Keratinocyte (primary cell): ENCODE results near the gene MICALL2.

Experiments used
- EZH2 ChIP-seq: IDR thresholded peaks from one replicate; pipeline ENCODE4 v1.6.1; 2012; ENCODE audit warnings: inconsistent platforms, mild to moderate bottlenecking, low read length, moderate library complexity
- TF ChIP-seq, protein P1 (sequence below), 3 experiments: IDR thresholded peaks in 1 of 3; conservative IDR thresholded peaks in 1 of 3; optimal IDR thresholded peaks in 1 of 3; 2 replicates in 2 of 3; 3 replicates in 1 of 3; pipeline versions ENCODE3 to v1.5.1; 2011; ENCODE audit warnings: low read length in 3 of 3, mild to moderate bottlenecking in 3 of 3, moderate library complexity in 2 of 3, control low read depth in 1 of 3, inconsistent platforms in 1 of 3; ENCODE audit not compliant: insufficient read depth in 2 of 3; ENCODE audit errors: extremely low read depth in 1 of 3

- TF ChIP-seq, protein P1, sequence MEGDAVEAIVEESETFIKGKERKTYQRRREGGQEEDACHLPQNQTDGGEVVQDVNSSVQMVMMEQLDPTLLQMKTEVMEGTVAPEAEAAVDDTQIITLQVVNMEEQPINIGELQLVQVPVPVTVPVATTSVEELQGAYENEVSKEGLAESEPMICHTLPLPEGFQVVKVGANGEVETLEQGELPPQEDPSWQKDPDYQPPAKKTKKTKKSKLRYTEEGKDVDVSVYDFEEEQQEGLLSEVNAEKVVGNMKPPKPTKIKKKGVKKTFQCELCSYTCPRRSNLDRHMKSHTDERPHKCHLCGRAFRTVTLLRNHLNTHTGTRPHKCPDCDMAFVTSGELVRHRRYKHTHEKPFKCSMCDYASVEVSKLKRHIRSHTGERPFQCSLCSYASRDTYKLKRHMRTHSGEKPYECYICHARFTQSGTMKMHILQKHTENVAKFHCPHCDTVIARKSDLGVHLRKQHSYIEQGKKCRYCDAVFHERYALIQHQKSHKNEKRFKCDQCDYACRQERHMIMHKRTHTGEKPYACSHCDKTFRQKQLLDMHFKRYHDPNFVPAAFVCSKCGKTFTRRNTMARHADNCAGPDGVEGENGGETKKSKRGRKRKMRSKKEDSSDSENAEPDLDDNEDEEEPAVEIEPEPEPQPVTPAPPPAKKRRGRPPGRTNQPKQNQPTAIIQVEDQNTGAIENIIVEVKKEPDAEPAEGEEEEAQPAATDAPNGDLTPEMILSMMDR (optimal IDR thresholded peaks at IDR 0.05 in 1 of 3, IDR thresholded peaks at IDR 0.05 in 1 of 3, conservative IDR thresholded peaks at IDR 0.05 in 1 of 3; ENCODE audit: extremely low read depth in 1 of 3, insufficient read depth in 2 of 3, low read length in 3 of 3): no peak
- TF ChIP-seq EZH2: no peak
These were observed 22.0 kb downstream of the MICALL2 start for GRCh38 chr7:1437155-1437880.
